GM12878 (cell line): ENCODE measurements around the gene COX6B1. TPM values are rescaled to one million over a fixed set of nuclear protein-coding genes. Genes with fewer than 3 reads are reported as not detected.

Source experiments
- ATAC-seq: fragments of 200-7000 bp; cut with Tn5 transposase; 3 replicates; pipeline ENCODE4 v1.9.1; 2020; ENCODE audit warnings: mild to moderate bottlenecking, moderate library complexity
- BruUV-seq: library from RNA; stranded (reverse); fragments of 400-500 nt; replicated peaks from 2 replicates; lab custom pipeline; 2021; lab: Mats Ljungman, UMichigan
- CTCF ChIA-PET: fragments of 300-600 bp; sonication (Branson Sonifier 250); formaldehyde crosslinking; extraction: SDS; loops from one replicate; lab custom pipeline; 2021; ENCODE audit warnings: inconsistent platforms; lab: Yijun Ruan, JAX
- POLR2A ChIA-PET: fragments of 350-600 bp; formaldehyde crosslinking; extraction: SDS; loops from one replicate; lab custom pipeline; 2021; ENCODE audit warnings: inconsistent platforms; lab: Charles Lee
- RAD21 ChIA-PET: fragments of 300-600 bp; sonication (Branson Sonifier 250); formaldehyde crosslinking; loops from one replicate; lab custom pipeline; 2023; ENCODE audit warnings: antibody characterized with exemption; ENCODE audit not compliant: unreplicated experiment; lab: Charles Lee
- SMC1A ChIA-PET: fragments of 300-600 bp; sonication (Branson Sonifier 250); formaldehyde crosslinking; loops from one replicate; lab custom pipeline; 2023; ENCODE audit not compliant: unreplicated experiment, uncharacterized antibody; lab: Charles Lee
- DNase-seq: peaks from one replicate; pipeline ENCODE4 v3.0.0-alpha.2; 2011; ENCODE audit warnings: low read depth, low spot score
- FAIRE-seq: peaks from 3 replicates; lab custom pipeline; 2011; peaks lifted over from hg19 to GRCh38; lab: Jason Lieb, UNC
- H2AFZ ChIP-seq: 2 replicates; pipeline ENCODE4 v1.6.0; 2011; ENCODE audit warnings: low read depth, low read length, control low read depth; ENCODE audit not compliant: control insufficient read depth
- H3K27ac ChIP-seq: 2 replicates; pipeline ENCODE4 v1.5.1; 2011; ENCODE audit warnings: control low read depth; ENCODE audit not compliant: control insufficient read depth, insufficient read depth
- H3K27me3 ChIP-seq, 2 experiments: replicated peaks in 1 of 2; 2 replicates each; pipeline versions ENCODE4 v1.6.0 to v1.6.1; 2011; ENCODE audit warnings: low read length in 1 of 2; ENCODE audit not compliant: control insufficient read depth in 2 of 2, insufficient read depth in 2 of 2
- H3K36me3 ChIP-seq, 2 experiments: 2 replicates each; pipeline ENCODE4 v1.5.1; 2011; ENCODE audit warnings: low read length in 1 of 2; ENCODE audit not compliant: control insufficient read depth in 2 of 2, insufficient read depth in 2 of 2
- H3K4me1 ChIP-seq: 2 replicates; pipeline ENCODE4 v1.6.1; 2011; ENCODE audit warnings: mild to moderate bottlenecking, low read length, moderate library complexity, mixed read lengths; ENCODE audit not compliant: control insufficient read depth, insufficient read depth
- H3K4me2 ChIP-seq: 2 replicates; pipeline ENCODE4 v1.6.0; 2011; ENCODE audit warnings: control low read depth; ENCODE audit not compliant: control insufficient read depth, insufficient read depth
- H3K4me3 ChIP-seq: fragments of 200-600 bp; sonication (generic); 2 replicates; pipeline ENCODE4 v1.5.1; 2016
- H3K79me2 ChIP-seq: 2 replicates; pipeline ENCODE4 v1.6.0; 2011; ENCODE audit warnings: low read length; ENCODE audit not compliant: control insufficient read depth, insufficient read depth
- H3K9ac ChIP-seq: 2 replicates; pipeline ENCODE4 v1.8.0; 2011; ENCODE audit warnings: low read length, control low read depth, mixed read lengths; ENCODE audit not compliant: control insufficient read depth, insufficient read depth
- H3K9me3 ChIP-seq: replicated peaks from 3 replicates; pipeline ENCODE4 v1.5.1; 2011; ENCODE audit warnings: mild to moderate bottlenecking, low read length; ENCODE audit not compliant: control insufficient read depth, insufficient read depth
- H4K20me1 ChIP-seq: 2 replicates; pipeline ENCODE4 v1.6.0; 2011; ENCODE audit not compliant: control insufficient read depth, insufficient read depth
- ATF7 ChIP-seq: fragments of 450-650 bp; IDR thresholded peaks from 2 replicates; pipeline ENCODE4 v1.6.1; 2016; ENCODE audit warnings: low read depth, mild to moderate bottlenecking
- CHD2 ChIP-seq: IDR thresholded peaks from 2 replicates; pipeline ENCODE4 v1.6.1; 2011; ENCODE audit warnings: low read depth, low read length, improper control_type of control experiment, borderline replicate concordance
- CREM ChIP-seq: IDR thresholded peaks from 2 replicates; pipeline ENCODE4 v1.6.1; 2014; ENCODE audit warnings: antibody characterized with exemption, low read depth
- EGR1 ChIP-seq, 2 experiments: IDR thresholded peaks; 1 replicate in 1 of 2; 2 replicates in 1 of 2; pipeline ENCODE4 v1.6.1; 2011 to 2012; ENCODE audit warnings: low read depth in 2 of 2, low read length in 2 of 2, borderline replicate concordance in 1 of 2, mild to moderate bottlenecking in 1 of 2, moderate library complexity in 1 of 2
- IKZF1 ChIP-seq: fragments of 450-650 bp; conservative IDR thresholded peaks from 2 replicates; pipeline ENCODE4 v1.6.1; 2017; ENCODE audit warnings: antibody characterized with exemption, mild to moderate bottlenecking
- IKZF2 ChIP-seq, 2 experiments: fragments of 450-650 bp; IDR thresholded peaks; 2 replicates each; pipeline ENCODE4 v1.6.1; 2017; ENCODE audit warnings: mild to moderate bottlenecking in 2 of 2, moderate library complexity in 2 of 2
- MEF2A ChIP-seq: IDR thresholded peaks from 2 replicates; pipeline ENCODE4 v1.6.1; 2011; ENCODE audit warnings: low read depth, mild to moderate bottlenecking, low read length, moderate library complexity; ENCODE audit not compliant: insufficient read depth
- MTA2 ChIP-seq: fragments of 450-650 bp; IDR thresholded peaks from 2 replicates; pipeline ENCODE4 v1.6.1; 2016; ENCODE audit warnings: low read depth, mild to moderate bottlenecking, moderate library complexity
- NBN ChIP-seq: fragments of 450-650 bp; IDR thresholded peaks from 2 replicates; pipeline ENCODE4 v1.6.1; 2016
- RFX5 ChIP-seq: IDR thresholded peaks from 2 replicates; pipeline ENCODE4 v1.6.1; 2011; ENCODE audit warnings: low read depth, low read length, improper control_type of control experiment
- WGBS: methylation state at CpG from one replicate; pipeline ENCODE4 v1.1.6; 2016; ENCODE audit warnings: low lambda C conversion rate; ENCODE audit not compliant: insufficient replicate concordance, insufficient coverage; ENCODE audit errors: missing lambda C conversion rate; 5-methylcytosine and 5-hydroxymethylcytosine counted together
- in situ Hi-C: fragments of 300-500 bp; cut with MboI; formaldehyde crosslinking; loops from 9 replicates; pipeline ENCODE4 v1.14.3; 2018; ENCODE audit warnings: mixed read lengths
- intact Hi-C: fragments of 100-400 bp; cut with micrococcal nuclease; formaldehyde crosslinking; loops from one replicate; pipeline ENCODE4 v1.14.2; 2022; ENCODE audit not compliant: unreplicated experiment
- polyA plus RNA-seq, 11 experiments: library from polyadenylated mRNA; depleted of rRNA in 4 of 11; unstranded in 6 of 11; stranded (reverse) in 5 of 11; fragments of >200 nt; fragmentation: Nextera tagmentation in 4 of 11; fragmentation: Illumina TruSeq in 1 of 11; extraction: Ambion mirVana in 4 of 11; extraction: Trizol in 1 of 11; gene quantifications; 1 replicate in 1 of 11; 2 replicates in 10 of 11; pipeline versions ENCODE4 v1.2.1 to v1.2.3, GENCODE V29; 2011 to 2016; ENCODE audit warnings: inconsistent platforms in 2 of 11, missing spikeins in 2 of 11, low read depth in 1 of 11
- total RNA-seq, 4 experiments: library from RNA; depleted of rRNA in 3 of 4; stranded (reverse); fragments of >200 nt in 3 of 4; fragmentation: Illumina TruSeq in 1 of 4; extraction: Trizol in 1 of 4; gene quantifications; 2 replicates each; pipeline versions ENCODE4 v1.2.1 to v1.2.3, GENCODE V29; 2013 to 2021
- TF ChIP-seq, protein P1 (sequence below): fragments of 450-650 bp; IDR thresholded peaks from 2 replicates; pipeline ENCODE4 v1.6.1; 2018; ENCODE audit warnings: borderline replicate concordance, mild to moderate bottlenecking; ENCODE audit not compliant: partially characterized antibody
- TF ChIP-seq, protein P2 (sequence below): fragments of 450-650 bp; IDR thresholded peaks from 2 replicates; pipeline ENCODE4 v1.6.1; 2016; ENCODE audit warnings: mild to moderate bottlenecking
- TF ChIP-seq, protein P3 (sequence below): IDR thresholded peaks from 2 replicates; pipeline ENCODE4 v1.6.1; 2011; ENCODE audit warnings: mild to moderate bottlenecking, low read depth, low read length, moderate library complexity; ENCODE audit not compliant: insufficient replicate concordance
- TF ChIP-seq, protein P4 (sequence below): fragments of 450-650 bp; IDR thresholded peaks from 2 replicates; pipeline ENCODE4 v1.6.1; 2017; ENCODE audit warnings: mild to moderate bottlenecking

Gene COX6B1
- total and polyA plus RNA-seq, 10 of the 15 experiments (the other 5 are each of a cell fraction or from before 2014, with no cell fraction given): 500 to 1,700 (median 862) TPM

DNA sequence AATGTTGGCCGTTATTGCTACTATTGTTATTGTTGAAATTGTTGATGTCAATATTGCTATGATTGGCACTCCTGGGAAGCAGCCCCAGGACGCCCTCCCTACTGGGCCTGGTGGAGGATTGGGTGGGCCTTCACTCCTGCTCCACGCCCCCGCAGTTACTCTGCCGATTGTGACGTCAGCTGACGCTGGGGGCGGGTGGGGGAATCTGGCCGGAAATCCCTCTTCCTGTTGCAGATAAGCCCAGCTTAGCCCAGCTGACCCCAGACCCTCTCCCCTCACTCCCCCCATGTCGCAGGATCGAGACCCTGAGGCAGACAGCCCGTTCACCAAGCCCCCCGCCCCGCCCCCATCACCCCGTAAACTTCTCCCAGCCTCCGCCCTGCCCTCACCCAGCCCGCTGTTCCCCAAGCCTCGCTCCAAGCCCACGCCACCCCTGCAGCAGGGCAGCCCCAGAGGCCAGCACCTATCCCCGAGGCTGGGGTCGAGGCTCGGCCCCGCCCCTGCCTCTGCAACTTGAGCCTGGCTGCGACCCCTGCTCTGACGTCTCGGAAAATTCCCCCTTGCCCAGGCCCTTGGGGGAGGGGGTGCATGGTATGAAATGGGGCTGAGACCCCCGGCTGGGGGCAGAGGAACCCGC is 6.5 kb upstream of the COX6B1 start, which contains the start of gene ETV2:
TSS of gene ETV2 (plus strand) at position 231 of the 637 bp plus-strand sequence. CDS start 716 bp downstream, outside the sequence.
- ChIA-PET POLR2A (interaction anchor here (0.6 to 2.0 kb wide), 2 partner anchors 13 to 137 kb away, joined by 5 read pairs; partner anchors contain the start of gene RBM42), CTCF (interaction anchor here (1.4 to 2.3 kb wide), 3 partner anchors 85 to 131 kb away, joined by 4 to 8 read pairs (median 6); no protein-coding TSS in a partner anchor), RAD21 (interaction anchor here (1.2 kb wide), 1 partner anchor 55 kb away, joined by 4 read pairs; no protein-coding TSS in a partner anchor), SMC1A (no interaction called here)
- in situ Hi-C loops (no loop called here), intact Hi-C loops (no loop called here)
- Histone ChIP-seq H3K79me2 (no peaks in the 10 kb centered on the region), H2AFZ (peak within 1 kb of the TSS; percentile 1), H3K4me3 (peak within 1 kb of the TSS; percentile 75; the same call in 1 of the 2 replicates), H3K27me3 (no peaks in the 10 kb centered on the region), H3K36me3 (peaks cover 3 to 6% of the 10 kb centered on the region in 2 experiments; a peak in 2 of 4 replicates), H3K4me2 (peak within 1 kb of the TSS; percentile 100), H3K9me3 (no peaks in the 10 kb centered on the region), H3K27ac (no peak within 1 kb of the TSS; the same call in 1 of the 2 replicates), H3K9ac (no peak within 1 kb of the TSS), H4K20me1 (no peaks in the 10 kb centered on the region), H3K4me1 (peaks cover 23% of the 10 kb centered on the region)
- WGBS: 14% methylated on average over 20 of the region's 28 CpGs
- DNase-seq (no peak), ATAC-seq (no peak), FAIRE-seq (no peak)
- BruUV-seq: no TSS peak
- TF ChIP-seq, protein P1, sequence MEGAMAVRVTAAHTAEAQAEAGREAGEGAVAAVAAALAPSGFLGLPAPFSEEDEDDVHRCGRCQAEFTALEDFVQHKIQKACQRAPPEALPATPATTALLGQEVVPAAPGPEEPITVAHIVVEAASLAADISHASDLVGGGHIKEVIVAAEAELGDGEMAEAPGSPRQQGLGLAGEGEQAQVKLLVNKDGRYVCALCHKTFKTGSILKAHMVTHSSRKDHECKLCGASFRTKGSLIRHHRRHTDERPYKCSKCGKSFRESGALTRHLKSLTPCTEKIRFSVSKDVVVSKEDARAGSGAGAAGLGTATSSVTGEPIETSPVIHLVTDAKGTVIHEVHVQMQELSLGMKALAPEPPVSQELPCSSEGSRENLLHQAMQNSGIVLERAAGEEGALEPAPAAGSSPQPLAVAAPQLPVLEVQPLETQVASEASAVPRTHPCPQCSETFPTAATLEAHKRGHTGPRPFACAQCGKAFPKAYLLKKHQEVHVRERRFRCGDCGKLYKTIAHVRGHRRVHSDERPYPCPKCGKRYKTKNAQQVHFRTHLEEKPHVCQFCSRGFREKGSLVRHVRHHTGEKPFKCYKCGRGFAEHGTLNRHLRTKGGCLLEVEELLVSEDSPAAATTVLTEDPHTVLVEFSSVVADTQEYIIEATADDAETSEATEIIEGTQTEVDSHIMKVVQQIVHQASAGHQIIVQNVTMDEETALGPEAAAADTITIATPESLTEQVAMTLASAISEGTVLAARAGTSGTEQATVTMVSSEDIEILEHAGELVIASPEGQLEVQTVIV: no peak
- TF ChIP-seq MTA2 (peak; percentile 25; the same call in 1 of the 2 replicates), NBN (peak; percentile 30; the same call in 1 of the 2 replicates), CREM (peak; percentile 85), MEF2A (no peak), EGR1 (IDR thresholded peaks at IDR 0.05; ENCODE audit: borderline replicate concordance in 1 of 2, low read depth in 2 of 2, low read length in 2 of 2) (peak; percentile 48 to 97), ATF7 (peak; percentile 69), IKZF2 (IDR thresholded peaks at IDR 0.05) (0 out of 4 replicates have a peak, but pooled peaks of 1 of the 2 experiments have one; percentile 10), IKZF1 (0 out of 2 replicates have a peak, but pooled peaks have one; percentile 29), RFX5 (no peak), CHD2 (0 out of 2 replicates have a peak, but pooled peaks have one; percentile 19)
- TF ChIP-seq, protein P2, sequence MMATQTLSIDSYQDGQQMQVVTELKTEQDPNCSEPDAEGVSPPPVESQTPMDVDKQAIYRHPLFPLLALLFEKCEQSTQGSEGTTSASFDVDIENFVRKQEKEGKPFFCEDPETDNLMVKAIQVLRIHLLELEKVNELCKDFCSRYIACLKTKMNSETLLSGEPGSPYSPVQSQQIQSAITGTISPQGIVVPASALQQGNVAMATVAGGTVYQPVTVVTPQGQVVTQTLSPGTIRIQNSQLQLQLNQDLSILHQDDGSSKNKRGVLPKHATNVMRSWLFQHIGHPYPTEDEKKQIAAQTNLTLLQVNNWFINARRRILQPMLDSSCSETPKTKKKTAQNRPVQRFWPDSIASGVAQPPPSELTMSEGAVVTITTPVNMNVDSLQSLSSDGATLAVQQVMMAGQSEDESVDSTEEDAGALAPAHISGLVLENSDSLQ: peak; percentile 91
- TF ChIP-seq, protein P3, sequence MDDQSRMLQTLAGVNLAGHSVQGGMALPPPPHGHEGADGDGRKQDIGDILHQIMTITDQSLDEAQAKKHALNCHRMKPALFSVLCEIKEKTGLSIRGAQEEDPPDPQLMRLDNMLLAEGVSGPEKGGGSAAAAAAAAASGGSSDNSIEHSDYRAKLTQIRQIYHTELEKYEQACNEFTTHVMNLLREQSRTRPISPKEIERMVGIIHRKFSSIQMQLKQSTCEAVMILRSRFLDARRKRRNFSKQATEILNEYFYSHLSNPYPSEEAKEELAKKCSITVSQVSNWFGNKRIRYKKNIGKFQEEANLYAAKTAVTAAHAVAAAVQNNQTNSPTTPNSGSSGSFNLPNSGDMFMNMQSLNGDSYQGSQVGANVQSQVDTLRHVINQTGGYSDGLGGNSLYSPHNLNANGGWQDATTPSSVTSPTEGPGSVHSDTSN: peak; percentile 60
- TF ChIP-seq, protein P4, sequence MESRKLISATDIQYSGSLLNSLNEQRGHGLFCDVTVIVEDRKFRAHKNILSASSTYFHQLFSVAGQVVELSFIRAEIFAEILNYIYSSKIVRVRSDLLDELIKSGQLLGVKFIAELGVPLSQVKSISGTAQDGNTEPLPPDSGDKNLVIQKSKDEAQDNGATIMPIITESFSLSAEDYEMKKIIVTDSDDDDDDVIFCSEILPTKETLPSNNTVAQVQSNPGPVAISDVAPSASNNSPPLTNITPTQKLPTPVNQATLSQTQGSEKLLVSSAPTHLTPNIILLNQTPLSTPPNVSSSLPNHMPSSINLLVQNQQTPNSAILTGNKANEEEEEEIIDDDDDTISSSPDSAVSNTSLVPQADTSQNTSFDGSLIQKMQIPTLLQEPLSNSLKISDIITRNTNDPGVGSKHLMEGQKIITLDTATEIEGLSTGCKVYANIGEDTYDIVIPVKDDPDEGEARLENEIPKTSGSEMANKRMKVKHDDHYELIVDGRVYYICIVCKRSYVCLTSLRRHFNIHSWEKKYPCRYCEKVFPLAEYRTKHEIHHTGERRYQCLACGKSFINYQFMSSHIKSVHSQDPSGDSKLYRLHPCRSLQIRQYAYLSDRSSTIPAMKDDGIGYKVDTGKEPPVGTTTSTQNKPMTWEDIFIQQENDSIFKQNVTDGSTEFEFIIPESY: no peak
